ENCODE results near the gene GCDH. TPM values are rescaled to one million over a fixed set of nuclear protein-coding genes. Genes with fewer than 3 reads are reported as not detected.

GCDH gene
- total and polyA plus RNA-seq, 5 donors from 2014 or later = 15.1 to 40.0 (median 16.3) TPM

GRCh38 chr19:12858041-12858928 is 32.7 kb upstream of the GCDH start:
- ATAC-seq (ENCODE audit: low read depth in 2 of 2) = no peak
- Mint-ChIP-seq H3K4me1 (no peaks in the 10 kb centered on the region), H3K27me3 (peaks cover 12% of the 10 kb centered on the region), H3K9me3 (peaks cover 0 to 9% (median 3%) of the 10 kb centered on the region in 7 donors), H3K36me3 (no peaks in the 10 kb centered on the region), H3K27ac (peak overlapping the region in 1 of 3 donors; percentile 26), H3K4me3 (no peak overlapping the region)
- no peaks in the 10 kb centered on the region for H3K36me3 ChIP-seq (ENCODE audit: control insufficient read depth, insufficient read depth, low read length)
- H3K4me1 ChIP-seq (ENCODE audit: control insufficient read depth, insufficient read depth, low read length, poor library complexity, severe bottlenecking) = no peaks in the 10 kb centered on the region
- H3K9me3 ChIP-seq (ENCODE audit: control insufficient read depth in 2 of 2, low read length in 2 of 2) = peaks cover 0 to 9% of the 10 kb centered on the region in 2 experiments
- H3K27ac ChIP-seq (ENCODE audit: insufficient read depth, low read length, poor library complexity, severe bottlenecking) = no peak overlapping the region
- H3K4me3 ChIP-seq (ENCODE audit: low read depth, low read length) = no peak overlapping the region
- no peak for DNase-seq
- H3K27me3 ChIP-seq (ENCODE audit: control insufficient read depth, insufficient read depth, low read length) = peaks cover 2% of the 10 kb centered on the region

- no peak for ATAC-seq (ENCODE audit: low read depth in 2 of 2)
- Histone ChIP-seq H3K4me1 (ENCODE audit: control insufficient read depth, insufficient read depth, low read length, poor library complexity, severe bottlenecking) (no peaks in the 10 kb centered on the region), H3K36me3 (ENCODE audit: control insufficient read depth, insufficient read depth, low read length) (no peaks in the 10 kb centered on the region), H3K4me3 (ENCODE audit: low read depth, low read length) (no peak overlapping the region), H3K9me3 (ENCODE audit: control insufficient read depth in 2 of 2, low read length in 2 of 2) (peaks cover 0 to 9% of the 10 kb centered on the region in 2 experiments), H3K27me3 (ENCODE audit: control insufficient read depth, insufficient read depth, low read length) (peaks cover 2% of the 10 kb centered on the region), H3K27ac (ENCODE audit: insufficient read depth, low read length, poor library complexity, severe bottlenecking) (no peak overlapping the region)
- no peak for DNase-seq
- Mint-ChIP-seq H3K27ac (no peak overlapping the region), H3K4me3 (no peak overlapping the region), H3K27me3 (peaks cover 15% of the 10 kb centered on the region), H3K4me1 (no peaks in the 10 kb centered on the region), H3K9me3 (peaks cover 0 to 9% (median 3%) of the 10 kb centered on the region in 7 donors), H3K36me3 (no peaks in the 10 kb centered on the region)
These were observed 31.4 kb upstream of the GCDH start for GRCh38 chr19:12859546-12859945.

DNA sequence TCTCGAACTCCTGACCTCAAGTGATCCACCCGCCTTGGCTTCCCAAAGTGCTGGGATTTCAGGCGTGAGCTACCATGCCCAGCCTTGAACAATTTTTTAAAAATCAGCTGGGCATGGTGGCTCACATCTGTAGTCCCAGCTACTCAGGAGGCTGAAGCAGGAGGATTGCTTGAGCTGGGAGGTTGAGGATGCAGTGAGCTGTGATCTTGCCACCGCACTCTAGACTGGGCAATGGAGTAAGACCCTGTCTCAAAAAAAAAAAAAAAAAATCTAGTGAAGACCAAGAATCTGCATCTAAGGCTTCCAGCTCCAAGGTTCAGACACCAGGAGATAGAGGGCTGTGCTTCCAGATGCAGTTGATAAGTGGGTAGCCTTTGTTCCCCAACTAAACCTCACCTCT is 26.8 kb upstream of the GCDH start:
- peaks cover 25% of the 10 kb centered on the region for H3K27me3 Mint-ChIP-seq
- H3K27ac Mint-ChIP-seq = no peak overlapping the region
- Histone ChIP-seq H3K4me3 (ENCODE audit: low read depth, low read length) (no peak overlapping the region), H3K27me3 (ENCODE audit: control insufficient read depth, insufficient read depth, low read length) (no peaks in the 10 kb centered on the region), H3K9me3 (ENCODE audit: control insufficient read depth in 2 of 2, low read length in 2 of 2) (no peaks in the 10 kb centered on the region), H3K4me1 (ENCODE audit: control insufficient read depth, insufficient read depth, low read length, poor library complexity, severe bottlenecking) (peaks cover 13% of the 10 kb centered on the region), H3K36me3 (ENCODE audit: control insufficient read depth, insufficient read depth, low read length) (no peaks in the 10 kb centered on the region), H3K27ac (ENCODE audit: insufficient read depth, low read length, poor library complexity, severe bottlenecking) (no peak overlapping the region)
- ATAC-seq (ENCODE audit: low read depth in 2 of 2) (no peak), DNase-seq (no peak)
- H3K4me3 Mint-ChIP-seq = peak overlapping the region in 1 of 4 donors; percentile 67
- no peaks in the 10 kb centered on the region for H3K9me3 Mint-ChIP-seq
- H3K4me1 Mint-ChIP-seq = peaks cover 0 to 12% (median 3%) of the 10 kb centered on the region in 4 donors
- no peaks in the 10 kb centered on the region for H3K36me3 Mint-ChIP-seq

DNA sequence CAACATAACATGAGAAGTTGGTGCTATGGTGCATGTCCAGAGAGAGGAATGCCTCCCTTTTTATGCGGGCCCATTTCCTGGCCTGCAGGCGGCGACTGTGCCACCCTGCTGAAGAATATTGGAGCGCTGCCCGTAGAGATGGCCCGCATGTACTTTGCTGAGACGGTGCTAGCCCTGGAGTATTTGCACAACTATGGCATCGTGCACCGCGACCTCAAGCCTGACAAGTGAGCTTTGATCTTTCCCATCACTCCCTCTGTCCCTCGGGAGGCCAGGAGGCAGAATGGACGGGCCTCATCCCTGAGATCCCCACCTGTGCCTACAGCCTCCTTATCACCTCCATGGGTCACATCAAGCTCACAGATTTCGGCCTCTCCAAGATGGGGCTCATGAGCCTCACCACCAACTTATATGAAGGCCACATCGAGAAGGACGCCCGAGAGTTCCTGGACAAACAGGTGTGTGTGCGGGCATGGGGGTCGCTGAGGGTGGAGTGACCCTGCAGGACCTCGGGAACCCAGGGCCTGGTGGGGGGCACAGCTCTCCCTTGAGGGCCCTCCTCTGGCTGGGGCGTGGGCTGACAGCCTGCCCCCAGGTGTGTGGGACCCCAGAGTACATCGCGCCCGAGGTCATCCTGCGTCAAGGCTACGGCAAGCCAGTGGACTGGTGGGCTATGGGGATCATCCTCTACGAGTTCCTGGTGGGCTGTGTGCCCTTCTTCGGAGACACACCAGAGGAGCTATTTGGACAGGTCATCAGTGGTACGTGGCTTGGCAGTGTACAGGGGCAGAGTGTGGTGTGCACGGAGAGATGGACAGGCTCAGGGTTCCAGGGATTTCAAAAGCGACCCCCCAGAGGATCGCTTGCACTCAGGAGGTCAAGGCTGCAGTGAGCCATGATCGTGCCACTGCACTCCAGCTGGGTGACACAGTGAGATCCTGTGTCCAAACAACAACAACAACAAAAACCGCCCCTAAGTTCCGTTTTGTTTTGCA is 25.9 kb upstream of the GCDH start:
- peak overlapping the region in 3 of 4 donors; percentile 43 to 67 (median 59) for H3K4me3 Mint-ChIP-seq
- H3K4me3 ChIP-seq (ENCODE audit: low read depth, low read length) = no peak overlapping the region
- H3K27me3 Mint-ChIP-seq = peaks cover 22% of the 10 kb centered on the region
- H3K9me3 Mint-ChIP-seq = no peaks in the 10 kb centered on the region
- no peak for DNase-seq
- no peak overlapping the region for H3K27ac ChIP-seq (ENCODE audit: insufficient read depth, low read length, poor library complexity, severe bottlenecking)
- peak overlapping the region in 1 of 3 donors; percentile 32 for H3K27ac Mint-ChIP-seq
- H3K9me3 ChIP-seq (ENCODE audit: control insufficient read depth in 2 of 2, low read length in 2 of 2) = no peaks in the 10 kb centered on the region
- peaks cover 0 to 14% (median 3%) of the 10 kb centered on the region in 4 donors for H3K4me1 Mint-ChIP-seq
- no peaks in the 10 kb centered on the region for H3K36me3 ChIP-seq (ENCODE audit: control insufficient read depth, insufficient read depth, low read length)
- no peaks in the 10 kb centered on the region for H3K27me3 ChIP-seq (ENCODE audit: control insufficient read depth, insufficient read depth, low read length)
- H3K4me1 ChIP-seq (ENCODE audit: control insufficient read depth, insufficient read depth, low read length, poor library complexity, severe bottlenecking) = peaks cover 13% of the 10 kb centered on the region
- no peak for ATAC-seq (ENCODE audit: low read depth in 2 of 2)
- H3K36me3 Mint-ChIP-seq = no peaks in the 10 kb centered on the region

DNA sequence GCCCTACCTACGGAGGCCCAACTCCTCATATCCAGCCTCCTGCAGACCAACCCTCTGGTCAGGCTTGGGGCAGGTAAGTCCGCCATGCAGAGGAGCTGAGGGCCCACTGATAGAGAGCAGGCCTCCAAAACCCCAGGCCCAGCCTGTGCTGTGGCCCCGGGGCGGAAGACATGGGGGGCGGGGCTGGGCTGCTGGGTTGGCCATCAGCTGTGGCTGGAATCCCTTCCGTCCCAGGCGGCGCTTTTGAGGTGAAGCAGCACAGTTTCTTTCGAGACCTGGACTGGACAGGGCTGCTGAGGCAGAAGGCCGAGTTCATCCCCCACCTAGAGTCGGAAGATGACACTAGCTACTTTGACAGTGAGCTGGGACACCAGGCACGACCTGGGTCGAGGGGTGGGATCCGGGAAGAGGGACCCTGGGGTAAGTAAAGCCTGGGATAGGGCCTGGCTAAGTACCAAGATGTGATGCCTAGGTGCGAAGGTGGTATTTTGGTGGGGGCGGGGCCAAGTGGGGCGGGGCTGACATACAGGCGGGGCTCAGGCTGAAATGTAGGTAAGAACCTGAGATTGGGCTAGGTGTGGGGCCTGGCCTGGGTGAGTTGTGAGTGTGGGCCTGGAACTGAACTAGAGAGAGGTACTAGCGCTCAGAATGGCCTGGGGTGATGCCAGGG is 25.1 kb upstream of the GCDH start:
- ATAC-seq (ENCODE audit: low read depth in 2 of 2) (no peak), DNase-seq (no peak)
- Histone ChIP-seq H3K27me3 (ENCODE audit: control insufficient read depth, insufficient read depth, low read length) (no peaks in the 10 kb centered on the region), H3K4me3 (ENCODE audit: low read depth, low read length) (no peak overlapping the region), H3K9me3 (ENCODE audit: control insufficient read depth in 2 of 2, low read length in 2 of 2) (no peaks in the 10 kb centered on the region), H3K36me3 (ENCODE audit: control insufficient read depth, insufficient read depth, low read length) (no peaks in the 10 kb centered on the region), H3K4me1 (ENCODE audit: control insufficient read depth, insufficient read depth, low read length, poor library complexity, severe bottlenecking) (peaks cover 13% of the 10 kb centered on the region), H3K27ac (ENCODE audit: insufficient read depth, low read length, poor library complexity, severe bottlenecking) (no peak overlapping the region)
- H3K36me3 Mint-ChIP-seq = no peaks in the 10 kb centered on the region
- no peaks in the 10 kb centered on the region for H3K9me3 Mint-ChIP-seq
- peak overlapping the region in 1 of 3 donors; percentile 62 for H3K27ac Mint-ChIP-seq
- peak overlapping the region in 2 of 4 donors; percentile 22 to 64 for H3K4me3 Mint-ChIP-seq
- H3K4me1 Mint-ChIP-seq = peaks cover 0 to 14% (median 3%) of the 10 kb centered on the region in 4 donors
- H3K27me3 Mint-ChIP-seq = peaks cover 22% of the 10 kb centered on the region

- ATAC-seq (ENCODE audit: low read depth in 2 of 2) (no peak), DNase-seq (no peak)
- peaks cover 22% of the 10 kb centered on the region for H3K27me3 Mint-ChIP-seq
- no peaks in the 10 kb centered on the region for H3K27me3 ChIP-seq (ENCODE audit: control insufficient read depth, insufficient read depth, low read length)
- no peak overlapping the region for H3K27ac ChIP-seq (ENCODE audit: insufficient read depth, low read length, poor library complexity, severe bottlenecking)
- no peaks in the 10 kb centered on the region for H3K36me3 Mint-ChIP-seq
- H3K27ac Mint-ChIP-seq = no peak overlapping the region
- peak overlapping the region in 3 of 4 donors; percentile 64 to 78 (median 77) for H3K4me3 Mint-ChIP-seq
- H3K4me1 ChIP-seq (ENCODE audit: control insufficient read depth, insufficient read depth, low read length, poor library complexity, severe bottlenecking) = peaks cover 13% of the 10 kb centered on the region
- H3K9me3 Mint-ChIP-seq = no peaks in the 10 kb centered on the region
- peaks cover 0 to 14% (median 3%) of the 10 kb centered on the region in 4 donors for H3K4me1 Mint-ChIP-seq
- no peak overlapping the region for H3K4me3 ChIP-seq (ENCODE audit: low read depth, low read length)
- no peaks in the 10 kb centered on the region for H3K36me3 ChIP-seq (ENCODE audit: control insufficient read depth, insufficient read depth, low read length)
- H3K9me3 ChIP-seq (ENCODE audit: control insufficient read depth in 2 of 2, low read length in 2 of 2) = no peaks in the 10 kb centered on the region
These were observed 24.4 kb upstream of the GCDH start for GRCh38 chr19:12866416-12867119.
